Right lobe of liver (tissue), 6 donors: ENCODE measurements around the gene CHST11. TPM values are rescaled to one million over a fixed set of nuclear protein-coding genes. Genes with fewer than 3 reads are reported as not detected.

Experiments
- ATAC-seq, 4 donors: fragments of 200-7000 bp; cut with Tn5 transposase; one replicate each; pipeline ENCODE4 v1.9.1; 2020; ENCODE audit warnings: mild to moderate bottlenecking in 4 of 4, moderate library complexity in 4 of 4
- DNase-seq, 3 donors: peaks; one replicate each; pipeline ENCODE4 v3.0.0-alpha.2; 2020
- H3K27ac ChIP-seq, 3 donors: fragments of 200-600 bp; one replicate each; pipeline ENCODE4 v1.8.0; 2022
- H3K27me3 ChIP-seq, 2 donors: fragments of 200-600 bp; one replicate each; pipeline ENCODE4 v1.8.0; 2022
- H3K36me3 ChIP-seq, 4 donors: fragments of 200-600 bp; sonication (generic) in 1 of 4; one replicate each; pipeline versions ENCODE4 v1.5.1 to v1.8.0; 2017 to 2022; ENCODE audit warnings: control low read depth in 1 of 4
- H3K4me1 ChIP-seq, 4 donors: fragments of 200-600 bp; sonication (generic) in 1 of 4; one replicate each; pipeline versions ENCODE4 v1.5.1 to v1.8.0; 2017 to 2022; ENCODE audit warnings: control low read depth in 1 of 4
- H3K4me3 ChIP-seq, 3 donors: fragments of 200-600 bp; one replicate each; pipeline ENCODE4 v1.8.0; 2022
- H3K9me3 ChIP-seq, 4 donors: fragments of 200-600 bp; sonication (generic) in 1 of 4; one replicate each; pipeline versions ENCODE4 v1.5.1 to v1.8.0; 2017 to 2022; ENCODE audit warnings: control low read depth in 1 of 4
- POLR2A ChIP-seq: fragments of 450-650 bp; IDR thresholded peaks from one replicate; pipeline ENCODE4 v1.6.1; 2017; ENCODE audit warnings: antibody characterized with exemption, mild to moderate bottlenecking
- WGBS: methylation state at CpG from one replicate; pipeline ENCODE4 v1.1.6; 2018; ENCODE audit warnings: low coverage, low lambda C conversion rate; ENCODE audit not compliant: insufficient coverage; ENCODE audit errors: missing lambda C conversion rate; 5-methylcytosine and 5-hydroxymethylcytosine counted together
- intact Hi-C, 2 donors: fragments of 100-400 bp; cut with DNase I; formaldehyde crosslinking; loops; one replicate each; pipeline versions ENCODE4 v1.11.2 to v1.14.1; 2022
- total RNA-seq, 6 experiments: library from RNA; depleted of rRNA in 2 of 6; stranded (reverse); fragments of >200 nt in 2 of 6; fragmentation: NEBNext Ultra II Directional in 3 of 6; extraction: Animal tissue kit (Norgen Biotek cat#: 25700) in 3 of 6; gene quantifications; one replicate each; pipeline versions ENCODE4 v1.1.0 to v1.2.4, GENCODE V29; 2016 to 2023
- TF ChIP-seq, protein P1 (sequence below), 4 donors: fragments of 200-600 bp in 3 of 4; fragments of 450-650 bp in 1 of 4; IDR thresholded peaks; one replicate each; pipeline versions ENCODE4 v1.5.1 to v1.8.0; 2016 to 2022; ENCODE audit warnings: antibody characterized with exemption in 4 of 4, mild to moderate bottlenecking in 2 of 4
- donor health status: DM: no; HTN: yes; CAD: no.
- donor health status: DM: no; HTN: no; CAD: no.
- donor health status: DM: no; HTN: no; CAD: no.
- donor health status: DM: no; HTN: yes; CAD: no.
- donor health status: DM: no; HTN: yes; CAD: no.

The CHST11 gene
- total RNA-seq, 6 experiments from 2014 or later = 0.57 to 10.4 (median 3.5) TPM

DNA sequence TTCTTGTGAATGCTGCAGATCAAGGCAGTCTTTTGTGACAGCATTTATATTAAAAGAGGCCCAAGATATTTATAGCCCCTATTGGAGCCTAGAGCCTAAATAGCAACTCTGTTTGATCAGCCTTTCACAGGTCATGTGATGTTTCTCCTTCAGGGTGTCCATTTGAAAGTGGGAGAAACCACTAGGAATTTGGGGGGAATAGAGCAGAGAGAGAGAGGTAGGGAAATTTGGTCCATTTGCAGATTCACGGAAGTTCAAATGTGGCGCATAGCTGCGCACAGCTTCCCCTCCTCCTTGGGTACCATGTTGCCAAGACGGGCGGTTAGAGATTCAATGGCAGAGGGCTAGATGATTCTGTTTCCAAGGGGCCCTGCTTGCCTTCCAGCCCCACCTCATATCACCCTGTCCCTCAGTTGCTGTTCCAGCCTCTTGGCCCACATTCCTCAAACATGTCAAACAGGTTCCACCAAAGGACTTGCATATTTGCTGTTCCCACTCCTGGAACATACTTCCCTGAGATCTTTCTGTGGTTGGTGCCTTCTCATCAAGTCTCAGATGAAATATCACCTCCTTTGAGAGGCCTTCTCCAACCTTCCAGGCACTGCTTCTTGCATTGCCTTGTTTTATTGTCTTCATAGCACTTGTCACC is 220.8 kb downstream of the CHST11 start:
- Histone ChIP-seq H3K4me1 (no peaks in the 10 kb centered on the region), H3K9me3 (no peaks in the 10 kb centered on the region), H3K27me3 (no peaks in the 10 kb centered on the region), H3K36me3 (no peaks in the 10 kb centered on the region), H3K27ac (no peak overlapping the region), H3K4me3 (no peak overlapping the region)
- no peak for TF ChIP-seq POLR2A
- TF ChIP-seq, protein P1, sequence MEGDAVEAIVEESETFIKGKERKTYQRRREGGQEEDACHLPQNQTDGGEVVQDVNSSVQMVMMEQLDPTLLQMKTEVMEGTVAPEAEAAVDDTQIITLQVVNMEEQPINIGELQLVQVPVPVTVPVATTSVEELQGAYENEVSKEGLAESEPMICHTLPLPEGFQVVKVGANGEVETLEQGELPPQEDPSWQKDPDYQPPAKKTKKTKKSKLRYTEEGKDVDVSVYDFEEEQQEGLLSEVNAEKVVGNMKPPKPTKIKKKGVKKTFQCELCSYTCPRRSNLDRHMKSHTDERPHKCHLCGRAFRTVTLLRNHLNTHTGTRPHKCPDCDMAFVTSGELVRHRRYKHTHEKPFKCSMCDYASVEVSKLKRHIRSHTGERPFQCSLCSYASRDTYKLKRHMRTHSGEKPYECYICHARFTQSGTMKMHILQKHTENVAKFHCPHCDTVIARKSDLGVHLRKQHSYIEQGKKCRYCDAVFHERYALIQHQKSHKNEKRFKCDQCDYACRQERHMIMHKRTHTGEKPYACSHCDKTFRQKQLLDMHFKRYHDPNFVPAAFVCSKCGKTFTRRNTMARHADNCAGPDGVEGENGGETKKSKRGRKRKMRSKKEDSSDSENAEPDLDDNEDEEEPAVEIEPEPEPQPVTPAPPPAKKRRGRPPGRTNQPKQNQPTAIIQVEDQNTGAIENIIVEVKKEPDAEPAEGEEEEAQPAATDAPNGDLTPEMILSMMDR (IDR thresholded peaks at IDR 0.05) = no peak
- ATAC-seq (no peak), DNase-seq (no peak)
- no CpG with 5 or more reads among the region's 5 CpGs for WGBS
- intact Hi-C loops = no loop called here

- intact Hi-C loops = no loop called here
- no peak for DNase-seq
- no peak overlapping the region for H3K4me3 ChIP-seq
- H3K4me1 ChIP-seq = no peaks in the 10 kb centered on the region
- peak; percentile 34 to 81 (median 59) for ATAC-seq
- 44% methylated on average over 3 of the region's 3 CpGs for WGBS
- no peak for TF ChIP-seq POLR2A
- TF ChIP-seq, protein P1 (IDR thresholded peaks at IDR 0.05) = peak; percentile 20 to 39 (median 36)
- H3K9me3 ChIP-seq = no peaks in the 10 kb centered on the region
- no peak overlapping the region for H3K27ac ChIP-seq
- no peaks in the 10 kb centered on the region for H3K36me3 ChIP-seq
- no peaks in the 10 kb centered on the region for H3K27me3 ChIP-seq
These were observed 223.3 kb downstream of the CHST11 start for GRCh38 chr12:104680070-104680469.

- Histone ChIP-seq H3K4me1 (no peaks in the 10 kb centered on the region), H3K27me3 (no peaks in the 10 kb centered on the region), H3K36me3 (no peaks in the 10 kb centered on the region), H3K27ac (no peak overlapping the region), H3K9me3 (no peaks in the 10 kb centered on the region), H3K4me3 (no peak overlapping the region)
- DNase-seq (no peak), ATAC-seq (peak in 1 of 4 donors; percentile 13)
- intact Hi-C loops = no loop called here
- 65% methylated on average over 4 of the region's 5 CpGs for WGBS
- no peak for TF ChIP-seq POLR2A
- TF ChIP-seq, protein P1 (IDR thresholded peaks at IDR 0.05) = no peak
These were observed 223.7 kb downstream of the CHST11 start for GRCh38 chr12:104680491-104680890.

GRCh38 chr12:104681012-104681690 is 224.4 kb downstream of the CHST11 start:
- WGBS = 43% methylated on average over 3 of the region's 3 CpGs
- Histone ChIP-seq H3K36me3 (no peaks in the 10 kb centered on the region), H3K27ac (no peak overlapping the region), H3K4me1 (no peaks in the 10 kb centered on the region), H3K9me3 (no peaks in the 10 kb centered on the region), H3K27me3 (no peaks in the 10 kb centered on the region), H3K4me3 (no peak overlapping the region)
- DNase-seq (no peak), ATAC-seq (no peak)
- no peak for TF ChIP-seq POLR2A
- TF ChIP-seq, protein P1 (IDR thresholded peaks at IDR 0.05) = no peak
- intact Hi-C loops = no loop called here
